K562 (cell line): ENCODE data around the gene TRAPPC12. TPM values are rescaled to one million over a fixed set of nuclear protein-coding genes. Genes with fewer than 3 reads are reported as not detected.
A peak's percentile ranks its signal among the peaks of the same experiment; 100 is the strongest.

Experiments
- E2F5 ChIP-seq: sonication (generic); formaldehyde crosslinking; IDR thresholded peaks from 2 replicates; pipeline ENCODE4 v1.8.0; 2022; ENCODE audit warnings: mild to moderate bottlenecking, missing genetic modification reagents
- FOXK2 ChIP-seq, 2 experiments: fragments of 450-650 bp; IDR thresholded peaks in 1 of 2; conservative IDR thresholded peaks in 1 of 2; 2 replicates each; pipeline ENCODE4 v1.6.1; 2016; ENCODE audit warnings: low read depth in 2 of 2, mild to moderate bottlenecking in 1 of 2
- MLX ChIP-seq, 2 experiments: fragments of 450-650 bp in 1 of 2; sonication (generic) in 1 of 2; formaldehyde crosslinking; conservative IDR thresholded peaks; 2 replicates each; pipeline versions ENCODE4 v1.4.0 to v1.8.1; 2020 to 2022; ENCODE audit warnings: mild to moderate bottlenecking in 1 of 2, missing genetic modification reagents in 1 of 2
- MXD1 ChIP-seq: fragments of 250-450 bp; sonication (Bioruptor Pico); IDR thresholded peaks from 2 replicates; pipeline ENCODE4 v1.8.0; 2021; ENCODE audit warnings: borderline replicate concordance, mild to moderate bottlenecking, moderate library complexity; ENCODE audit not compliant: poor library complexity, severe bottlenecking
- NEUROD1 ChIP-seq: fragments of 150-350 bp; IDR thresholded peaks from 2 replicates; pipeline ENCODE4 v1.6.1; 2014; ENCODE audit warnings: borderline replicate concordance, low read length, low read depth; ENCODE audit not compliant: partially characterized antibody
- NR2F6 ChIP-seq: fragments of 450-650 bp; formaldehyde crosslinking; IDR thresholded peaks from 2 replicates; pipeline ENCODE4 v1.4.0; 2020; ENCODE audit warnings: mild to moderate bottlenecking
- NR4A1 ChIP-seq, 2 experiments: fragments of 250-450 bp in 1 of 2; fragments of 450-650 bp in 1 of 2; sonication (Bioruptor Pico) in 1 of 2; IDR thresholded peaks; 2 replicates each; pipeline versions ENCODE4 v1.4.0 to v1.6.1; 2016 to 2020; ENCODE audit warnings: mild to moderate bottlenecking in 2 of 2, missing compliant biosample characterization in 1 of 2, missing genetic modification characterization in 1 of 2, moderate library complexity in 1 of 2
- POLR2AphosphoS5 ChIP-seq: IDR thresholded peaks from 2 replicates; pipeline ENCODE4 v1.6.1; 2011; ENCODE audit warnings: mild to moderate bottlenecking, low read depth, low read length, moderate library complexity; ENCODE audit not compliant: control insufficient read depth, insufficient read depth
- RREB1 ChIP-seq: fragments of 250-450 bp; sonication (Bioruptor Pico); IDR thresholded peaks from 2 replicates; pipeline ENCODE4 v1.4.0; 2020
- SETDB1 ChIP-seq: IDR thresholded peaks from one replicate; pipeline ENCODE4 v1.6.1; 2012; ENCODE audit warnings: low read length, control low read depth, inconsistent platforms
- SMAD4 ChIP-seq: fragments of 250-450 bp; sonication (Bioruptor Pico); conservative IDR thresholded peaks from 2 replicates; pipeline ENCODE4 v1.8.0; 2021; ENCODE audit warnings: inconsistent platforms, mild to moderate bottlenecking, moderate library complexity
- SUPT5H ChIP-seq: fragments of 450-650 bp; IDR thresholded peaks from 2 replicates; pipeline ENCODE4 v1.6.1; 2016
- ZNF695 ChIP-seq: fragments of 450-650 bp; formaldehyde crosslinking; IDR thresholded peaks from 2 replicates; pipeline ENCODE4 v1.4.0; 2020; ENCODE audit warnings: mild to moderate bottlenecking, moderate library complexity
- ZNF696 ChIP-seq: fragments of 250-450 bp; sonication (Bioruptor Pico); conservative IDR thresholded peaks from 2 replicates; pipeline ENCODE4 v1.4.0; 2020; ENCODE audit warnings: mild to moderate bottlenecking, moderate library complexity
- polyA plus RNA-seq, 8 experiments: library from polyadenylated mRNA; depleted of rRNA in 4 of 8; stranded (reverse) in 5 of 8; unstranded in 3 of 8; fragments of >200 nt; fragmentation: Nextera tagmentation in 2 of 8; fragmentation: Illumina TruSeq in 1 of 8; extraction: Ambion mirVana in 2 of 8; extraction: Trizol in 1 of 8; gene quantifications; 2 replicates each; pipeline versions ENCODE4 v1.2.1 to v1.2.3, GENCODE V29; 2011 to 2014; ENCODE audit warnings: inconsistent platforms in 1 of 8, missing spikeins in 1 of 8
- total RNA-seq, 7 experiments: library from RNA; depleted of rRNA in 6 of 7; stranded (reverse); fragments of >200 nt in 6 of 7; fragmentation: Illumina TruSeq in 2 of 7; extraction: Trizol in 2 of 7; gene quantifications; 2 replicates each; pipeline versions ENCODE4 v1.2.1 to v1.2.3, GENCODE V29; 2011 to 2021; ENCODE audit warnings: low replicate concordance in 1 of 7

The TRAPPC12 gene
- total and polyA plus RNA-seq, 9 of the 15 experiments (the other 6 are each of a cell fraction or from before 2014, with no cell fraction given) = 8.0 to 75.2 (median 39.1) TPM

- TF ChIP-seq RREB1 (0 out of 2 replicates have a peak, but pooled peaks have one; percentile 16), NEUROD1 (peak; percentile 75), FOXK2 (conservative IDR thresholded peaks at IDR 0.05 in 1 of 2, IDR thresholded peaks at IDR 0.05 in 1 of 2; ENCODE audit: low read depth in 2 of 2) (peak; percentile 83 to 84; a peak in 3 of 4 replicates), ZNF696 (no peak), E2F5 (CRISPR knock-in tag) (0 out of 2 replicates have a peak, but pooled peaks have one; percentile 80), SMAD4 (no peak), NR4A1 (CRISPR knock-in tag; IDR thresholded peaks at IDR 0.05) (no peak), NR4A1 (tag; IDR thresholded peaks at IDR 0.05) (no peak), SUPT5H (peak; percentile 82), SETDB1 (no peak), MXD1 (no peak), MLX (CRISPR knock-in tag; conservative IDR thresholded peaks at IDR 0.05) (no peak), NR2F6 (CRISPR knock-in tag) (no peak), POLR2AphosphoS5 (peak; percentile 72; the same call in 1 of the 2 replicates), ZNF695 (CRISPR knock-in tag) (no peak)
Measured at GRCh38 chr2:3377612-3378432, 1.7 kb upstream of the TRAPPC12 start, which contains the start of gene EIPR1 (continued).
